HG02973 (cell line): Measurements from ENCODE around the gene KCNK5.

Experiments used
- ATAC-seq: cut with Tn5 transposase; IDR thresholded peaks from one replicate; pipeline ENCODE4 v1.9.1; 2021; ENCODE audit warnings: moderate library complexity; ENCODE audit not compliant: unreplicated experiment

Gene KCNK5

DNA sequence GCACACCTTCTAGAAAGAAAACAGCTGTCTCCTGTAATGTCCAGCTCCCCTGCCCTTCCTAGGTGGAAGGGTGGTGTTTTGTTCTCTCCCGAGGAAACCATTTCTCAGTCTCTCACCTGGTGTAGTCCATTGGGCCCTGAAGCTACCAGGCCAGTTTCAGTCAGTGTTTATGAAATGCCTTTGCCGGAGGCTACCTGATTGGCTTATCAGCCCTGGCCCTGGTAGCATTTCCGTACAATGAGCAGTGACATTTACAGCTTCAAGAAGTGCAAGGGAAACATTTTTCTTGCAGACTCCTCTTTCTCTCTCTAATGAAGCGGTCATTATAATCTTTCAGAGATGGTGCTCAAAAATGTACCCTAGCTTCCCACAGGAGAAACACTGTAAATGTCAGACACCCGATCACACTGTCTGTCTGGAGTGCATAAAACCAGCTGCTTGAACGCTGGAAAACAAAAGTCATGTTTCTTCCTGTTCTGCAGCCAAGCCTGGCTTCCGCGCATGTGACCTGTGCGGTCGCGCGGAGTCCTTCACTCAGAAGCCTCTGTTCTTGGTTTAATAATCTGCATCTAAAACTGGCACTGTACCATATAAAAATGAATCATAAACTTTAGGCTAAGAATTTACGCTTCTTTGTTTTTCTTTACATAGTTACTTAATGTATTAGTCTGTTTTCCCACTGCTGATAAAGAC, 85.9 kb downstream of the KCNK5 start:
- ATAC-seq = no peak

GRCh38 chr6:39140556-39141167, 88.6 kb downstream of the KCNK5 start:
- no peak for ATAC-seq
